Neuron (in vitro differentiated cells): ENCODE measurements around the gene MTCH2.

ENCODE experiments used
- H2AFZ ChIP-seq: one replicate; pipeline ENCODE4 v1.6.1; 2013; ENCODE audit warnings: low read depth, mild to moderate bottlenecking, inconsistent platforms, low read length, moderate library complexity
- H3K27me3 ChIP-seq: one replicate; pipeline ENCODE4 v1.6.1; 2013; ENCODE audit warnings: low read length; ENCODE audit not compliant: insufficient read depth
- H3K36me3 ChIP-seq: one replicate; pipeline ENCODE4 v1.6.1; 2013; ENCODE audit warnings: low read length; ENCODE audit not compliant: insufficient read depth
- H3K4me1 ChIP-seq: one replicate; pipeline ENCODE4 v1.6.1; 2013; ENCODE audit warnings: low read length; ENCODE audit not compliant: insufficient read depth
- H3K4me3 ChIP-seq: 2 replicates; pipeline ENCODE4 v1.5.1; 2013; ENCODE audit warnings: mild to moderate bottlenecking, low read length, moderate library complexity
- H3K9me3 ChIP-seq: one replicate; pipeline ENCODE4 v1.6.1; 2013; ENCODE audit warnings: low read length

The MTCH2 gene

GRCh38 chr11:47583844-47584243, 58.5 kb downstream of the MTCH2 start:
- peaks cover 48% of the 10 kb centered on the region for H3K36me3 ChIP-seq
- H3K9me3 ChIP-seq = no peaks in the 10 kb centered on the region
- no peak overlapping the region for H3K4me3 ChIP-seq
- H3K27me3 ChIP-seq = no peaks in the 10 kb centered on the region
- no peak overlapping the region for H2AFZ ChIP-seq
- peaks cover 12% of the 10 kb centered on the region for H3K4me1 ChIP-seq

- peak within 1 kb of the TSS; percentile 66 for H3K4me3 ChIP-seq
- H3K27me3 ChIP-seq = no peaks in the 10 kb centered on the region
- peak within 1 kb of the TSS; percentile 47 for H2AFZ ChIP-seq
- peaks cover 47% of the 10 kb centered on the region for H3K36me3 ChIP-seq
- H3K9me3 ChIP-seq = no peaks in the 10 kb centered on the region
- H3K4me1 ChIP-seq = peaks cover 23% of the 10 kb centered on the region
Observed at GRCh38 chr11:47578524-47579494, 63.5 kb downstream of the MTCH2 start, which contains the start of the genes KBTBD4 and NDUFS3. KBTBD4 (minus strand) TSS chr11:47578970; CDS start chr11:47578951, 19 bp downstream. NDUFS3 (plus strand) TSS chr11:47579074; CDS start chr11:47579092, 18 bp downstream.

- Histone ChIP-seq H3K9me3 (no peaks in the 10 kb centered on the region), H3K36me3 (peaks cover 49% of the 10 kb centered on the region), H3K27me3 (no peaks in the 10 kb centered on the region), H3K4me3 (peak overlapping the region; percentile 66), H3K4me1 (peaks cover 23% of the 10 kb centered on the region), H2AFZ (no peak overlapping the region)
Observed at GRCh38 chr11:47577460-47578041, 64.8 kb downstream of the MTCH2 start.

- Histone ChIP-seq H2AFZ (no peak overlapping the region), H3K4me1 (peaks cover 14% of the 10 kb centered on the region), H3K4me3 (no peak overlapping the region), H3K9me3 (no peaks in the 10 kb centered on the region), H3K27me3 (no peaks in the 10 kb centered on the region), H3K36me3 (peaks cover 39% of the 10 kb centered on the region)
Observed at GRCh38 chr11:47573321-47573720, 69.0 kb downstream of the MTCH2 start.

- Histone ChIP-seq H3K36me3 (peaks cover 39% of the 10 kb centered on the region), H3K4me3 (no peak overlapping the region), H3K27me3 (no peaks in the 10 kb centered on the region), H2AFZ (no peak overlapping the region), H3K9me3 (no peaks in the 10 kb centered on the region), H3K4me1 (peaks cover 9% of the 10 kb centered on the region)
Observed at GRCh38 chr11:47572715-47573255, 69.6 kb downstream of the MTCH2 start.

GRCh38 chr11:47571895-47572294, 70.5 kb downstream of the MTCH2 start:
- Histone ChIP-seq H3K9me3 (no peaks in the 10 kb centered on the region), H3K36me3 (peaks cover 39% of the 10 kb centered on the region), H3K27me3 (no peaks in the 10 kb centered on the region), H3K4me1 (peaks cover under 1% of the 10 kb centered on the region), H3K4me3 (no peak overlapping the region), H2AFZ (no peak overlapping the region)

- no peaks in the 10 kb centered on the region for H3K27me3 ChIP-seq
- H2AFZ ChIP-seq = no peak overlapping the region
- H3K4me1 ChIP-seq = no peaks in the 10 kb centered on the region
- peaks cover 39% of the 10 kb centered on the region for H3K36me3 ChIP-seq
- H3K4me3 ChIP-seq = no peak overlapping the region
- H3K9me3 ChIP-seq = no peaks in the 10 kb centered on the region
Observed at GRCh38 chr11:47571357-47571729, 71.0 kb downstream of the MTCH2 start.

GRCh38 chr11:47570651-47571356, 71.6 kb downstream of the MTCH2 start:
- Histone ChIP-seq H3K4me3 (no peak overlapping the region), H2AFZ (no peak overlapping the region), H3K27me3 (no peaks in the 10 kb centered on the region), H3K36me3 (peaks cover 38% of the 10 kb centered on the region), H3K9me3 (no peaks in the 10 kb centered on the region), H3K4me1 (no peaks in the 10 kb centered on the region)

- H3K4me1 ChIP-seq = no peaks in the 10 kb centered on the region
- H3K4me3 ChIP-seq = no peak overlapping the region
- no peaks in the 10 kb centered on the region for H3K9me3 ChIP-seq
- H2AFZ ChIP-seq = no peak overlapping the region
- no peaks in the 10 kb centered on the region for H3K27me3 ChIP-seq
- peaks cover 30% of the 10 kb centered on the region for H3K36me3 ChIP-seq
Observed at GRCh38 chr11:47569646-47570045, 72.7 kb downstream of the MTCH2 start.
